Measurements from ENCODE around the gene PRRT1. TPM values are rescaled to one million over a fixed set of nuclear protein-coding genes. Genes with fewer than 3 reads are reported as not detected.

PRRT1 gene
- 0.16 TPM in 1 of 2 replicates, not detected in the other for total RNA-seq

DNA sequence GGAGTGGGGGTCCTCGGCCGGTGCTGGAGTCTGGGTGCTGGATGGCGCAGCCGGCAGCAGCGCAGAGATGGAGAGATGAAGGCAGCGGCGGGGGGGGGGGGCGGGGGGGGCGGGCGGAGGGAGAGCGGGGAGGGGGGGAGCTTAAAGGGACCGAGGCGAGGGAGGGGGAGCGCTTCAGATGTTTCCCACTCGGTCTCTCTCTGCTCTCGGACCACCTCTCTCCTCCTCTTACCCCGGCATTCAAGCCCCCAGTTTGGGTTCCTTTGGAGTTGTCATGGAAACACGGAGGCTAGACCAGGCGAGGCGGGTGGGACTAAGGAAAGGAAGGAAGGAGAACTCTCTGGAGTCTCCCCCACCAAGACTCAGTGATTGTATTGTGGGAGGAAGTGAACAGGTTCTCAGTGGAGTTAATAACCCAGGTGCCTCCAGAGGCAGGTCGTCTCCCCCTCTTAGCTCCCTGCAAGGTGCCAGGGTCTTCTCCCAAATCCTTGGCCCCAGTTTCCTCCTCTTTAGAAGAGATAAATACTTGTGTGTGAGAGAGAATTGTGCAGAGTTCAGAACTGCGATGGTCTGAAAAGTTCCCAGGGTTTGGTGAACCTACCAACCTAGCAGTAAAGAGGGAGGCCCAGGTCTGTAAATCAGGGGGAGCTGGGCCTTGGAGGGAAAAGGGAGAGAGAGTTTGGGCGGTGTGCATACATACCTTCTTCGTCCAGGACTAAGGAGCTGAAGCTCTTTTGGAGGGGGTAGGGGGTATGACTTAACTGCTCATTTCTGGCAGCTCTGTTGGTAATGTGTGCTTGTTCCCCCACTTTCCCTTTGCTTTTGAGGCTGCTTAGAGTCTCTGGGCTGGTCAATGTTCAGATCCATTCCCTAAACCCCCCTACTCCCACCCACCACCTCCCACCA, at the start of gene PRRT1:
Gene PRRT1, minus strand, starts transcription at position 77 of the 906 bp plus-strand sequence. CDS start 112 bp downstream, outside the sequence.

DNA sequence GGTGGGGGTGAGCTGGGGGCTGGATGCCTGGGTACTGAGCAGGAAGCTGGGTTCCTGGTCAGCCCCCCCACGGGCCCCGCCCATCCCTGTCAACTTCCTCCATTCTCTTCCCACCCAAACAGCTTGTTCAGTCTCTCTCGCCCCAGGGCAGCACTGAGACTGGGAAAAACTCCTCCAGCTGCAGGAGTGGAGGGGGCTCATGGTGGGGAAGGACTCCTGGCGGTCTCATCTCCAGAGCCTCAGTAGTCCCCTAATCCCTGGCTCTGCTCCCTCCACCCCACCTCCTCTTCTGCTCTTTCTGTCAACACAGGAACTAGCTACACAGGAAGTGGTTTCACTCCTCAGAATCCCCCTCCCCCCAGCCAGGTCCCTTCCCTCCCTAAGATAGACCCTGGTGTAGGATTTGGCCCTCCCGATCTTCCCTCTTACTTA, 40.9 kb upstream of the PRRT1 start, which contains the start of gene GPSM3:
Gene GPSM3, minus strand, starts transcription at position 36 of the 432 bp plus-strand sequence. CDS start 130 bp downstream, outside the sequence.

DNA sequence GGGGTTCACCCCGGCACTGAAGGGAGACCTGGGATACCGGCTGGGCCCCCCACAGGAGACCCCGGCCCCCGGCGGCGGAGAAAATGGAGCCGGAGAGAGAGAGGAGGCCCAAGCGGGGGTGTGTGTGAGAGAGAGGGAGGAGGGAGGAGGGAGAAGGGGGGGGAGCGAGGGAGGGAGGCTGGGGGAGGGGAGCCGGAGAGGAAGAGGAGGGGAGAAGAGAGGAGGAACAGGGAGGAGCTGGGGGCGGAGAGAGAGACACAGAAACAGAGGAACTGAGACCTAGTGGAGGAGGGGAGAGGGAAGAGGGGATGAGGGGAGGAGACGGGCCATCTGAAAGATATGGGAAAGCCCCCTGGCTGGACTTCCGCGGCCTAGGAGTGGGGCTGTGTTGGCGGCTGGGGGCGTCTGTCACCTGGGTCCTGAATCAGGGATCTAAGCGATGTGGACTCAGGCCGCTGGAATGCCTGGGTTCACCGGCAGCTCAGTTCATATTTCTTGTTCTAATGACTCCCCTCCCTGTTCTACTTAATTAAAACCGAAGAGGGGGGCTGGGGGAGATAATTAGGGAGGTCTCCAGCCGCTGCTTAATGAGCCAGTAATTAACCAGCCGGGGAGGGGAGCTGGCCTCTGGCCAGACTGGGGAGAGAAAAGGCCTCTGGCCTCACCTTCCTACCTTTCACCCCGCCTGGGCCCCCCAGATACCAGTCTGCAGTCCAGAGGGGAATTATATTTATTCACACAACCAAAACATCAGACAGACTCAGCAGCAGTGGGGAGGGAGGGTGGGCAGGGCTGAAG, 38.5 kb upstream of the PRRT1 start, which contains the start of gene PBX2:
Gene PBX2, minus strand, starts transcription at position 149 of the 798 bp plus-strand sequence. CDS start 287 bp downstream, outside the sequence.

DNA sequence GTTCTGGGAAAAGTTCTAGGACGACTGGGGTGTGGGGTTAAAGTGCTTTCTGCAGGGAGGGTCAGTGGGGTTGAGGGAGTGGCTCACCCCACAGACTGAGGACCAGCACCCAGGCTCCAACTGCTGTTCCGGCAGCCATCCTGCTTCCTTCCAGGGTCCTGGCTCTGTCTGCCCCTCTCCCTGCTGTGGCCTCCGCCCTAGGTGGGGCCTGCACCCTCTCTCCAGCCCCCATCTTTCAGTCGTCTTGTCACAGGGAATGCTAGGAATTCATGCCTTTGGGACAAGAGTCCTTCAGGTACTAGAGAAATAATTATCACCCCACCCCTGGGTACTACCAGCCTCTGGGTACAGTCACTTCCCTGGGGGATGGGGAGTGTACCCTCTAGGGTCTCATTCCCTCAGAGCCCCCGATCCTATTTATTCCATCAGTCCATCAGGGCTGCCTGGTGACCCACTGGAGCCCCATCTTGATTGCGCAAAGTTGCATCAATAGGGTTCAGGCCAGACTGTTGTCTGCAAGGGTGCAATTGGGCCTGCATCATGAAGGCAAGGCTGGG, 32.4 kb upstream of the PRRT1 start, which contains the start of gene AGER:
Gene AGER, minus strand, starts transcription at position 170 of the 557 bp plus-strand sequence. Its CDS starts 31 bp downstream, at position 139.

DNA sequence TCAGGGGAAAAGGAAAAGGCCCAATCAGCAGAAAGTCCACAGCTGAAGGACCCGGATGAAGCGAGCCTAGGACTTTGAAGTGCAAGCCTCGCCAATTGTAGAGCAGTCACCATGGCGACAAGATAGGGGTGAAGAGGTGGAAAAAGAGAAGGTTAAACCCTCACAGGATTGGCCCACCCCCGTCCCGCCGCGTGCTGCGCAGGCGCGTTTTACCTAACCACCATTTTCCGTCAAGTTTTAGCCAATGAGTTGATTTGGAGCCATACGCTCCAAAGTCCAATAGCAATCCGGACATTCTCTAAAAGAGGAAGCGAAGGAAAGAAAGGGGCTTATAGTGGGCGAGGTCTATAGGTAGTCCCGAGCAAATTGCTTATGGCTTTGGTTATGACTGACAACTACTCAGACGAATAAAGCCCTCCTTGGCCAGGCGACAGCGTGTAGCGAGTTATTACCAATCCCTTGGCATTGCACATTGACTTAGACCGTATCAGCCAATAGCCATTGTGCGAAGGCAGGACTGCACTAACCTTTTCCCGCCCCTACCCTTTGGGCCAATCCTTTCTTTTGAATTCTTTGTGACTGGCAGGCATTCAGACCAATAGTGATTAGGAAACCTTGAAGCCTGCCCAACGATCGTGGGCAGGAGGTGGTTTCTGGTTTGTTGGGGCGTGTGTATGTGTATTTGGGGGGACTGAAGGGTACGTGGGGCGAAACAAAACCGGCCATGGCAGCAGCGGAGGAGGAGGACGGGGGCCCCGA, 26.2 kb upstream of the PRRT1 start, which contains the start of gene RNF5:
Gene RNF5, plus strand, starts transcription at position 618 of the 759 bp plus-strand sequence. Its CDS starts 107 bp downstream, at position 725.

DNA sequence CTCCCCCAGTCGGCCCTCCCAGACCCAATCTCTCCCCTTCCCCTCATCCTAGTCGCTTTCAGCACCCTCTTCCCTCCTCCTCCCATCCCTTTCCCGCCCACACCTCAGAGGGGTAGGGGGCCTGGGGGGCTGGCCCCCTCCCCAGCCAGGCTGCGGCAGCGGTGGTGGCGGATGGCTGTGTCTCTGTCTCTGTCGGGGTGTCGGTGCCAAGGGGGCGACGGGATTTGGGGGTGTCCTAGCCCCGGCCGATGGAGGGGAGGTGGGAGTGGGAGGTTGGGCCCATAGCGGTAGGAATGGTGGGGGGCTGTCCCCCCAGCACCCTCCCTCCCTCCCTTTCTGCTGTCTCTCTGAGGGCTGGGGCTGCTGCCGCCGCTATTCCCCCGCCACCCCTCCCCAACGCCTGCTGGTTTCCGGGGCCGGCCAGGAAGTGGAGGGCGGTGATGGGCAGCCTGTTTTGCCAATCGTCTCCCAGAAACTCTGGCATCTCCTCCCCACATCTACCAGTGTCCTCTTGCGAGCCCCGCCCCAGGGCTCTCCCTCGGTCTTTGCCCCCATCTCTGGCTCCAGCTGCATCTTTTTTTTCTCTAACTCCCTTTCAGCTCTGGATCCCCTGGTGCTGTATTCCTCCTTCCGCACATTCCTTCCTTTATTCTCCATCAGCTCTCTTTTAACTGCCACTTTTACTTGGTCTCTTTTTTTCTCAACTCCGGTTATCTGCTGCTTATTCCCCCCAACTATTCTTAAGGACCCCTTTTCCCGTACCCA, 24.2 kb upstream of the PRRT1 start, which contains the start of gene AGPAT1:
Gene AGPAT1, minus strand, starts transcription at position 374 of the 765 bp plus-strand sequence. CDS start 4,588 bp downstream, outside the sequence.

DNA sequence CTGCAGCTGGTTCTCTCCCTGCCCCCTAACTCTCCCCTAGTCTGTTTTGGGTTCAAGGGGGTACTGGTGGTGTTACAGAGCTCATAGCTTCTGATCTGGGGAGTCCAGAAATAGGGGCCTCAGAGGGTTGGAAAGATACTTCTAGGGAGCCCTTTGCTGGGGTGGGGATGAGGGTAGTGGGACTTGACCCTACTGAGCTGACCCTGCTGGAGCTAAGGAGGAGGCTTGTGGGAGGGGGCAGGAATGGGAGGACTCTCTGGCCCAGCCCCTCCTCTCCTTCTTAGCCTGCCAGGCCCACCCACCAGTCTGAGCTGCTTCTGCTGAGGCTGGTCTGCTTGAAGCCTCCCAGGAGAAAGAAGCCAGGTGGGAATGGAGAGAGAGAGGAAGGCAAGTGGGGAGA, 12.6 kb upstream of the PRRT1 start, which contains the start of gene EGFL8:
Gene EGFL8, plus strand, starts transcription at position 301 of the 400 bp plus-strand sequence. CDS start 1,571 bp downstream, outside the sequence.

DNA sequence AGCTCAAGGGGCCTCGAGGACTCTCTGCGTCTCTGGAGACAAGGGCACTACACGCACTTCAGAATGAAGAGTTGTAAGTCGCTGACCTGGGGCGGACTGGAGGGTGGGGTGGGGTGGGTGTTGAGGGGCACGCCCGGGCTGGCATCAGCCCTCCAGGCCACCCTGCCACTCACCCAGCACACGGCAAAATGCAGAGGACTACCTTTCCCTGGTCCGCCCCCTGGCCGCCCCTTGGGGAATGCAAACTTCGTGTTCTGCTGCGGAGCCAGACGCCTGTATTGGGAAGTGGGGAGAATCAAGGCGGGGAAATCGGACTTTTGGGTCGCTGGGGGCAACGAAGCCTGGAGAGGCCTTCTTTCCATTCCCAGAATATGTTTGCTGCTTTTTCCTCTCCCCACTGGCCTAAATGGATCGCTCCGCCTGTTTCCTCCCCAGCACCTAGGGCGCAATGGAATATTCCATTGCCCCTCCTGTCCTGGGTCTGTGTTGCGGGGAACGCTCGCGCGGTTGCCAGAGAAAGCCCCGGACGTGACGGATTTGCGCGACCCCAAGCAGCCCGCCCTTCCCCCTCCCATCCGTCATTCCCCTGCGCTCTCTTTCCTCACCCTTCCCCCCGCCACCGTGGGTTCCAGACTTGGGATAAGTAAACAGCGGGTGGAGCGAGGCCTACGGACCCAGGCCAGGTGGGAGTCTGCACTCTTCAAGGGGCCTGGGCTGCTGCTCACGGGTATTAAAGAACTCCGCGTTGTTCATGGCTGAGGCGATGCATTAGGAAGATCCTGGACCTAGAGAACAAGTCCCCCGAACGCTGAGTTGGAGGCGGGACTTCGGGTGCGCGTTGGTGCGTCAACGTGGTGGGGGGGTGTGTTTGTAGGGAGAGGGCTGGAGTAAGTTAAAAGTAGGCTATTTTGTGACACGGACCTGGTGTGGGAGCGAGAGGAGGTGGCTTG, 2.1 kb upstream of the PRRT1 start, which contains the start of gene PPT2:
Gene PPT2, plus strand, starts transcription at position 578 of the 950 bp plus-strand sequence. CDS start 454 bp downstream, outside the sequence.

DNA sequence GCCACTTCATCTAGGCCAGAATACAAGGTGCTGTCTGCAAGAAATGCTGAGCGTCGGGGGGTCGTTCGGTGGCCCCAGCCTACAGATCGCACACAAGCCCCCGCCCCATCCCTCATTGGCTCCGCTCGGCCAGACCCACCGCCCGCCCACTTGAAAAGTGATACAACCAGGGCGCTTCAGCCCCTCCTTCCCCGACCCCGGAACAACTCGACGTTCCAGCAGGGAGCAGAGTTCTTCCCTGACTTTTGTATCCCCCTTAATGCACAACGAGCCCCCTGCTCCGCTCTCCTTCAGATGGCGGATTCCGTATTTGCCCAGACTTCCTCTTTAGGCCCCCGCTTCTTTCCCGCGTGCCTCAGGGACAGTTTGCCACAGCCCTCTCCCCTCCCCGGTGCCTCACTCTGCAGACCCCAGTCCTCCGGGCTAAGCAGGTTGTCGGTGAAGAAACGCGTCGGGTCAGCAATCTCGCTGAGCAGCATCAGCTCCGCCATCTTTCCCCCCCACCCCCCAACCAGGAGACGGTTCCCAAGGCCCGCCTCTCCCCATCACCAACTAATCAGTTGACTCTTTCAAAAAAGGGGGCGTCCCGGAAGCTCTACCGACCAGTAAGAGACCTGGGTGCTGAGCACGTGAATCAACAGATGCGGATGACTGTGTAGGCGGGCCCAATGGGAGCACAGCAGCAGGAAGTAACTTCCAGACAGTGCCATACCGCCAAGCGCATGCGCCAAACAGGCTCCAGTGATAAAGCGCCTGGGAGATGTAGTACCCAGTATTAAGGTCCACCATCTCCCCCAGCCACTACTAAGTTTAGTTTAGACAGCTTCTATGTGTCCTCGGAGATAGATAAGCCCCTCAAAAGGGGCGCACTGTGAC, 23.8 kb downstream of the PRRT1 start, which contains the start of gene ATF6B:
Gene ATF6B, minus strand, starts transcription at position 530 of the 876 bp plus-strand sequence. Its CDS starts 39 bp downstream, at position 491.

DNA sequence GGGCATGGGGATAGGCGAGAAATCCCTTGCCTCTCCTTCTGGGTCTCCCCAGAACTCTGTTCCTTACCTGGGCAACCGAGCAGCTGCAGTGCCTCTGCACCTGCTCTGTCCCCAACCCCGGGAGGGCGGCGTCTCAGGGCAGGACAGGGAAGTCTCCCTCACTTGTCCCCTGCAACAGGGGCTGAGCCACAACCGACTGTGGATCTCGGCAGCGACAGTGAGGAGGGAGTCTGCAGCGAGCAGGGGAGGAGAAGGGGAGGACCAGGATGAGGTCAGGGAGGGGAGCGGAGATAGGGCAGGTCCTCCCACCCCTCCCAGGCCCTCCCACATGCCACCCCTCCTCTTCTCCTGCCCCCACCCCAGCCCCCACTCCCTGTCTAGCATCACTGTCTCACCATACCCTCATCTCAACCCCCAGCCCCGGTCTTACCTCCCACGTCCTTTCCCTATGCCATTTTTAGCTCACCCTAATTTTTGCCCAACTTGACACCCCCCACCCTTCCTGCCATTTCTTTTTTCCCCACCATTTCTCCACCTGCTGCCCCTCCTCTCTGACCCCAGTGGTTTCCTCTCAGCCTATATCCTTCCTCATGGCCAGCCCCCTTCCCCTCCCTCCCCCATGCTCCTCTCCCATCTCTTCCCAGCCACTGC, 42.5 kb downstream of the PRRT1 start, which contains the start of gene TNXB:
Gene TNXB, minus strand, starts transcription at position 225 of the 651 bp plus-strand sequence. CDS start 11,140 bp downstream, outside the sequence.

Other genes starting within 250 kb of the PRRT1 start
- 1.8 and 2.1 TPM in 2 replicates for gene ZBTB12, start 249.9 kb downstream of the PRRT1 start, total RNA-seq
- gene C2, start 224.2 kb downstream of the PRRT1 start, total RNA-seq, result 0.97 and 2.2 TPM in 2 replicates
- gene CFB, start 205.8 kb downstream of the PRRT1 start, total RNA-seq, result 12.6 and 103 TPM in 2 replicates
- 80.2 and 82.0 TPM in 2 replicates for gene NELFE, start 193.0 kb downstream of the PRRT1 start, total RNA-seq
- 28.0 and 44.9 TPM in 2 replicates for gene SKIC2, start 192.8 kb downstream of the PRRT1 start, total RNA-seq
- gene DXO, start 179.8 kb downstream of the PRRT1 start, total RNA-seq, result 18.6 and 25.5 TPM in 2 replicates
- 12.1 and 14.7 TPM in 2 replicates for gene C4A, start 169.9 kb downstream of the PRRT1 start, total RNA-seq
- 6.0 TPM in 2 replicates for gene C4B, start 137.1 kb downstream of the PRRT1 start, total RNA-seq
- gene CYP21A2, start 113.5 kb downstream of the PRRT1 start, total RNA-seq, result 0.49 TPM in 1 of 2 replicates, not detected in the other
- gene TNXB, start 42.6 kb downstream of the PRRT1 start, total RNA-seq, result 41.5 and 45.3 TPM in 2 replicates
- 19.5 and 20.7 TPM in 2 replicates for gene ATF6B, start 23.7 kb downstream of the PRRT1 start, total RNA-seq
- gene FKBPL, start 21.7 kb downstream of the PRRT1 start, total RNA-seq, result 2.3 and 3.9 TPM in 2 replicates
- 9.4 and 16.1 TPM in 2 replicates for gene PPT2, start 2.2 kb upstream of the PRRT1 start, total RNA-seq
- 0.97 and 7.2 TPM in 2 replicates for gene EGFL8, start 12.7 kb upstream of the PRRT1 start, total RNA-seq
- gene AGPAT1, start 24.1 kb upstream of the PRRT1 start, total RNA-seq, result 52.0 and 62.9 TPM in 2 replicates
- gene RNF5, start 26.5 kb upstream of the PRRT1 start, total RNA-seq, result 25.1 and 34.2 TPM in 2 replicates
- 1.6 and 2.6 TPM in 2 replicates for gene AGER, start 32.3 kb upstream of the PRRT1 start, total RNA-seq
- gene PBX2, start 38.3 kb upstream of the PRRT1 start, total RNA-seq, result 14.3 and 17.3 TPM in 2 replicates
- 7.0 and 7.4 TPM in 2 replicates for gene GPSM3, start 40.7 kb upstream of the PRRT1 start, total RNA-seq
- gene NOTCH4, start 72.1 kb upstream of the PRRT1 start, total RNA-seq, result 4.2 and 5.0 TPM in 2 replicates
- not detected in 2 replicates for gene TSBP1, start 220.0 kb upstream of the PRRT1 start, total RNA-seq

Measured in cardiac atrium fibroblast (primary cell).